IMR-90 (cell line): ENCODE measurements around the gene CA4. TPM values are rescaled to one million over a fixed set of nuclear protein-coding genes. Genes with fewer than 3 reads are reported as not detected.
A peak's percentile ranks its signal among the peaks of the same experiment; 100 is the strongest.

Source experiments
- ATAC-seq: fragments of 200-7000 bp; cut with Tn5 transposase; 2 replicates; pipeline ENCODE4 v1.9.1; 2020; ENCODE audit warnings: low read depth, mild to moderate bottlenecking, moderate library complexity
- BruUV-seq: library from RNA; stranded (reverse); fragments of 400-500 nt; replicated peaks from 2 replicates; lab custom pipeline; 2021; lab: Mats Ljungman, UMichigan
- CTCF ChIA-PET: fragments of 300-600 bp; formaldehyde crosslinking; extraction: SDS; loops from one replicate; lab custom pipeline; 2021; ENCODE audit warnings: antibody characterized with exemption; lab: Yijun Ruan, JAX
- POLR2A ChIA-PET: fragments of 300-600 bp; sonication (Branson Sonifier 250); formaldehyde crosslinking; loops from one replicate; lab custom pipeline; 2022; ENCODE audit warnings: antibody characterized with exemption; ENCODE audit not compliant: unreplicated experiment; lab: Charles Lee
- DNase-seq: peaks from one replicate; pipeline ENCODE4 v3.0.0; 2013
- H2AFZ ChIP-seq: replicated peaks from 2 replicates; pipeline ENCODE3; 2013; ENCODE audit warnings: low read length, mild to moderate bottlenecking; ENCODE audit not compliant: poor library complexity
- H2AK5ac ChIP-seq: 2 replicates; pipeline ENCODE4 v1.6.1; 2013; ENCODE audit warnings: low read depth, low read length, inconsistent platforms
- H2AK9ac ChIP-seq: replicated peaks from 2 replicates; pipeline ENCODE3; 2013; ENCODE audit warnings: mild to moderate bottlenecking, low read depth, low read length, moderate library complexity; ENCODE audit not compliant: poor library complexity
- H2BK120ac ChIP-seq: 2 replicates; pipeline ENCODE4 v1.6.1; 2013; ENCODE audit warnings: low read depth, low read length, inconsistent platforms
- H2BK15ac ChIP-seq: 3 replicates; pipeline ENCODE4 v1.6.1; 2013; ENCODE audit warnings: low read depth, low read length, inconsistent platforms
- H2BK20ac ChIP-seq: 2 replicates; pipeline ENCODE4 v1.6.1; 2013; ENCODE audit warnings: low read depth, mild to moderate bottlenecking, inconsistent platforms, low read length, moderate library complexity
- H2BK5ac ChIP-seq: 2 replicates; pipeline ENCODE4 v1.6.1; 2013; ENCODE audit warnings: mild to moderate bottlenecking, low read depth, low read length, inconsistent platforms; ENCODE audit not compliant: poor library complexity, severe bottlenecking
- H3K14ac ChIP-seq: replicated peaks from 2 replicates; pipeline ENCODE4 v1.6.1; 2013; ENCODE audit warnings: low read depth, low read length, inconsistent platforms
- H3K18ac ChIP-seq: 2 replicates; pipeline ENCODE4 v1.6.1; 2013; ENCODE audit warnings: low read depth, low read length, control low read depth
- H3K23ac ChIP-seq: 2 replicates; pipeline ENCODE4 v1.6.1; 2013; ENCODE audit warnings: low read depth, low read length, inconsistent platforms
- H3K27ac ChIP-seq: 2 replicates; pipeline ENCODE4 v1.5.1; 2013; ENCODE audit warnings: mild to moderate bottlenecking, control low read depth, low read length; ENCODE audit not compliant: insufficient read depth
- H3K27me3 ChIP-seq: 2 replicates; pipeline ENCODE4 v1.6.1; 2013; ENCODE audit warnings: low read length; ENCODE audit not compliant: control insufficient read depth, insufficient read depth
- H3K36me3 ChIP-seq: 2 replicates; pipeline ENCODE4 v1.6.1; 2013; ENCODE audit warnings: low read length, mixed read lengths; ENCODE audit not compliant: control insufficient read depth, insufficient read depth
- H3K4ac ChIP-seq: 2 replicates; pipeline ENCODE4 v1.6.1; 2013; ENCODE audit warnings: low read depth, low read length, inconsistent platforms
- H3K4me1 ChIP-seq: 2 replicates; pipeline ENCODE4 v1.6.1; 2013; ENCODE audit warnings: low read length, mixed read lengths; ENCODE audit not compliant: control insufficient read depth, insufficient read depth
- H3K4me2 ChIP-seq: 2 replicates; pipeline ENCODE4 v1.6.1; 2013; ENCODE audit warnings: low read depth, mild to moderate bottlenecking, control low read depth, low read length, moderate library complexity
- H3K4me3 ChIP-seq: 2 replicates; pipeline ENCODE4 v1.5.1; 2013; ENCODE audit warnings: low read depth, mild to moderate bottlenecking, control low read depth, low read length, moderate library complexity; ENCODE audit not compliant: insufficient read depth
- H3K56ac ChIP-seq: 2 replicates; pipeline ENCODE4 v1.6.1; 2013; ENCODE audit warnings: low read length, inconsistent platforms; ENCODE audit not compliant: insufficient read depth; ENCODE audit errors: extremely low read depth
- H3K79me1 ChIP-seq, 2 experiments: 2 replicates each; pipeline ENCODE4 v1.6.1; 2013; ENCODE audit warnings: low read length in 2 of 2, inconsistent platforms in 1 of 2, low read depth in 1 of 2
- H3K9ac ChIP-seq: 2 replicates; pipeline ENCODE4 v1.6.1; 2013; ENCODE audit warnings: low read depth, low read length, control low read depth
- H3K9me1 ChIP-seq: 2 replicates; pipeline ENCODE4 v1.6.1; 2013; ENCODE audit warnings: low read length, inconsistent platforms; ENCODE audit not compliant: insufficient read depth
- H3K9me3 ChIP-seq: 2 replicates; pipeline ENCODE4 v1.6.1; 2013; ENCODE audit warnings: low read length; ENCODE audit not compliant: control insufficient read depth, insufficient read depth
- H4K20me1 ChIP-seq: 2 replicates; pipeline ENCODE4 v1.6.1; 2013; ENCODE audit warnings: low read length, inconsistent platforms; ENCODE audit not compliant: insufficient read depth
- H4K5ac ChIP-seq: 2 replicates; pipeline ENCODE4 v1.6.1; 2013; ENCODE audit warnings: mild to moderate bottlenecking, low read depth, low read length, control low read depth
- H4K8ac ChIP-seq, 2 experiments: 2 replicates each; pipeline ENCODE4 v1.6.1; 2013; ENCODE audit warnings: low read depth in 2 of 2, low read length in 2 of 2, control low read depth in 1 of 2, inconsistent platforms in 1 of 2
- H4K91ac ChIP-seq: 2 replicates; pipeline ENCODE4 v1.6.1; 2013; ENCODE audit warnings: low read depth, low read length, inconsistent platforms; ENCODE audit not compliant: insufficient read depth
- BHLHE40 ChIP-seq: fragments of 150-350 bp; IDR thresholded peaks from 2 replicates; pipeline ENCODE4 v1.6.1; 2016; ENCODE audit warnings: mild to moderate bottlenecking, low read depth, low read length
- CEBPB ChIP-seq: IDR thresholded peaks from 2 replicates; pipeline ENCODE4 v1.6.1; 2012; ENCODE audit warnings: low read depth, low read length, improper control_type of control experiment
- CTCF ChIP-seq: conservative IDR thresholded peaks from 2 replicates; pipeline ENCODE4 v1.5.1; 2012; ENCODE audit warnings: mild to moderate bottlenecking, low read depth, low read length, improper control_type of control experiment
- FOS ChIP-seq: fragments of 150-350 bp; IDR thresholded peaks from 2 replicates; pipeline ENCODE4 v1.6.1; 2016; ENCODE audit warnings: low read depth, low read length
- MAFK ChIP-seq: IDR thresholded peaks from 2 replicates; pipeline ENCODE4 v1.6.1; 2012; ENCODE audit warnings: low read depth, low read length, improper control_type of control experiment
- MXI1 ChIP-seq: IDR thresholded peaks from 2 replicates; pipeline ENCODE4 v1.6.1; 2012; ENCODE audit warnings: low read depth, mild to moderate bottlenecking, low read length, moderate library complexity, borderline replicate concordance
- POLR2A ChIP-seq: IDR thresholded peaks from 2 replicates; pipeline ENCODE4 v1.6.1; 2012; ENCODE audit warnings: mild to moderate bottlenecking, low read depth, low read length
- RAD21 ChIP-seq: IDR thresholded peaks from 2 replicates; pipeline ENCODE4 v1.6.1; 2012; ENCODE audit warnings: low read length, improper control_type of control experiment
- RCOR1 ChIP-seq: IDR thresholded peaks from 2 replicates; pipeline ENCODE4 v1.6.1; 2012; ENCODE audit warnings: mild to moderate bottlenecking, low read length, improper control_type of control experiment; ENCODE audit not compliant: insufficient replicate concordance
- RFX5 ChIP-seq: IDR thresholded peaks from 2 replicates; pipeline ENCODE4 v1.8.0; 2012; ENCODE audit warnings: low read depth, mild to moderate bottlenecking, low read length, moderate library complexity
- USF2 ChIP-seq: fragments of 150-350 bp; IDR thresholded peaks from 2 replicates; pipeline ENCODE4 v1.6.1; 2017; ENCODE audit warnings: mild to moderate bottlenecking, antibody characterized with exemption, low read length, low read depth
- WGBS, 2 experiments: methylation state at CpG; one replicate each; pipeline versions ENCODE4 v1.1.5 to v1.1.7; 2013; ENCODE audit warnings: missing lambda C conversion rate in 2 of 2; ENCODE audit not compliant: insufficient read length in 1 of 2; ENCODE audit errors: extremely low coverage in 2 of 2; 5-methylcytosine and 5-hydroxymethylcytosine counted together
- dilution Hi-C: fragments of 300-500 bp; cut with HindIII; formaldehyde crosslinking; loops from one replicate; pipeline ENCODE4 v1.14.3; 2018; ENCODE audit warnings: low sequenced_read_pairs; ENCODE audit not compliant: unreplicated experiment
- in situ Hi-C: fragments of 300-500 bp; cut with MboI; formaldehyde crosslinking; loops from 3 replicates; pipeline ENCODE4 v1.14.3; 2019; ENCODE audit warnings: low sequenced_read_pairs, inconsistent platforms, mixed read lengths
- intact Hi-C: fragments of 100-400 bp; cut with micrococcal nuclease; formaldehyde crosslinking; loops from 2 replicates; pipeline ENCODE4 v1.10.0; 2022
- polyA plus RNA-seq, 3 experiments: library from polyadenylated mRNA; depleted of rRNA; stranded (reverse); fragments of >200 nt; gene quantifications; 2 replicates each; pipeline ENCODE4 v1.2.3, GENCODE V29; 2012; ENCODE audit warnings: low replicate concordance in 1 of 3
- total RNA-seq: library from RNA; depleted of rRNA; stranded (reverse); fragments of >200 nt; gene quantifications from 2 replicates; pipeline ENCODE4 v1.2.3, GENCODE V29; 2012

Gene CA4
- total and polyA plus RNA-seq, 2 of the 4 experiments (the other 2 are of a cell fraction) = not detected

- no peak for TF ChIP-seq BHLHE40
- TF ChIP-seq RAD21 = no peak
- TF ChIP-seq CEBPB = peak; percentile 11; the same call in 1 of the 2 replicates
These were observed 14.4 kb upstream of the CA4 start (continued) for GRCh38 chr17:60135151-60135950.

GRCh38 chr17:60135951-60136666, 13.7 kb upstream of the CA4 start:
- Histone ChIP-seq H3K14ac (no peak overlapping the region), H3K4me1 (0 out of 2 replicates have a peak, but pooled peaks cover under 1% of the 10 kb centered on the region), H2BK15ac (no peak overlapping the region), H3K4ac (no peak overlapping the region), H3K4me2 (peak overlapping the region; percentile 53; the same call in 1 of the 2 replicates), H4K91ac (no peak overlapping the region), H3K23ac (no peak overlapping the region), H2BK5ac (no peak overlapping the region), H3K9ac (no peak overlapping the region), H2AK5ac (no peak overlapping the region), H2AFZ (peak overlapping the region; percentile 94), H3K56ac (no peak overlapping the region), H3K9me1 (peaks cover 8% of the 10 kb centered on the region), H3K18ac (no peak overlapping the region), H4K8ac (0 out of 4 replicates have a peak overlapping the region, but pooled peaks of 1 of the 2 experiments have one; percentile 30), H3K9me3 (no peaks in the 10 kb centered on the region), H3K27me3 (peaks cover 25% of the 10 kb centered on the region), H4K20me1 (no peaks in the 10 kb centered on the region), H2BK120ac (no peak overlapping the region), H3K27ac (no peak overlapping the region), H4K5ac (no peak overlapping the region), H2BK20ac (no peak overlapping the region), H3K36me3 (peaks cover 4% of the 10 kb centered on the region; the same call in 1 of the 2 replicates), H3K4me3 (no peak overlapping the region), H2AK9ac (no peak overlapping the region), H3K79me1 (peaks cover 16 to 27% of the 10 kb centered on the region in 2 experiments; a peak in 2 of 4 replicates)
- dilution Hi-C loops (no loop called here), in situ Hi-C loops (loop anchor here (25.0 kb wide), 2 partner anchors 276 to 501 kb away; partner anchors contain the start of gene CHCT1), intact Hi-C loops (loop anchor here (10.0 kb wide), 1 partner anchor 469 kb away; the partner anchor contains the start of gene PPM1D)
- ChIA-PET POLR2A (no interaction called here), CTCF (no interaction called here)
- BruUV-seq = no TSS peak
- no peak for ATAC-seq
- DNase-seq = no peak
- WGBS, 2 experiments = 60% methylated on average over 6 of the region's 13 CpGs; no CpG with 5 or more reads in 1 of the 2 experiments
- TF ChIP-seq CTCF (no peak), RFX5 (no peak), MAFK (no peak), USF2 (no peak), RCOR1 (no peak), BHLHE40 (no peak), POLR2A (no peak), FOS (no peak), MXI1 (no peak)
